HFFc6 (cell line): ENCODE results near the gene HIC1. TPM values are rescaled to one million over a fixed set of nuclear protein-coding genes. Genes with fewer than 3 reads are reported as not detected.

Experiments
- DNase-seq: peaks from one replicate; pipeline ENCODE4 v3.0.0-alpha.2; 2018
- H3K27ac Mint-ChIP-seq: 2 replicates; pipeline ENCODE4 v1.8.0; 2020; ENCODE audit warnings: mild to moderate bottlenecking, mixed read lengths
- H3K27me3 Mint-ChIP-seq: 2 replicates; pipeline ENCODE4 v1.8.0; 2021; ENCODE audit warnings: mild to moderate bottlenecking, moderate library complexity, mixed read lengths; ENCODE audit not compliant: insufficient read depth
- H3K36me3 Mint-ChIP-seq: 2 replicates; pipeline ENCODE4 v1.8.0; 2021; ENCODE audit warnings: low read depth, mixed read lengths
- H3K4me1 Mint-ChIP-seq: 2 replicates; pipeline ENCODE4 v1.8.0; 2020; ENCODE audit warnings: low read depth, mixed read lengths
- H3K4me3 Mint-ChIP-seq: 2 replicates; pipeline ENCODE4 v1.8.0; 2020; ENCODE audit warnings: mild to moderate bottlenecking, moderate library complexity, mixed read lengths
- H3K9me3 Mint-ChIP-seq: 2 replicates; pipeline ENCODE4 v1.8.0; 2020; ENCODE audit warnings: mild to moderate bottlenecking, mixed read lengths
- long read RNA-seq: library from polyadenylated mRNA; unstranded; transcript quantifications from one replicate; pipeline ENCODE4 v2.0.0, GENCODE V29; 2019
- total RNA-seq, 6 experiments: library from RNA; stranded (reverse); fragmentation: NEBNext Ultra II Directional; extraction: Animal tissue kit (Norgen Biotek cat#: 25700); gene quantifications; 2 replicates in 1 of 6; 3 replicates in 5 of 6; pipeline ENCODE4 v1.2.3, GENCODE V29; 2021
- TF ChIP-seq, protein P1 (sequence below): fragments of 200-600 bp; sonication (generic); IDR thresholded peaks from 2 replicates; pipeline ENCODE4 v1.5.0; 2021; ENCODE audit warnings: antibody characterized with exemption, mild to moderate bottlenecking

HIC1 gene, protein sequence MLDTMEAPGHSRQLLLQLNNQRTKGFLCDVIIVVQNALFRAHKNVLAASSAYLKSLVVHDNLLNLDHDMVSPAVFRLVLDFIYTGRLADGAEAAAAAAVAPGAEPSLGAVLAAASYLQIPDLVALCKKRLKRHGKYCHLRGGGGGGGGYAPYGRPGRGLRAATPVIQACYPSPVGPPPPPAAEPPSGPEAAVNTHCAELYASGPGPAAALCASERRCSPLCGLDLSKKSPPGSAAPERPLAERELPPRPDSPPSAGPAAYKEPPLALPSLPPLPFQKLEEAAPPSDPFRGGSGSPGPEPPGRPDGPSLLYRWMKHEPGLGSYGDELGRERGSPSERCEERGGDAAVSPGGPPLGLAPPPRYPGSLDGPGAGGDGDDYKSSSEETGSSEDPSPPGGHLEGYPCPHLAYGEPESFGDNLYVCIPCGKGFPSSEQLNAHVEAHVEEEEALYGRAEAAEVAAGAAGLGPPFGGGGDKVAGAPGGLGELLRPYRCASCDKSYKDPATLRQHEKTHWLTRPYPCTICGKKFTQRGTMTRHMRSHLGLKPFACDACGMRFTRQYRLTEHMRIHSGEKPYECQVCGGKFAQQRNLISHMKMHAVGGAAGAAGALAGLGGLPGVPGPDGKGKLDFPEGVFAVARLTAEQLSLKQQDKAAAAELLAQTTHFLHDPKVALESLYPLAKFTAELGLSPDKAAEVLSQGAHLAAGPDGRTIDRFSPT
- total RNA-seq, result 10 to 100 TPM; 42.7 to 51.9 (median 48.0) TPM
- long read RNA-seq, partial matches to known transcripts, result 0 of 3 reads
- long read RNA-seq, other reads (novel, unspliced or antisense), result 3 of 3 reads

DNA sequence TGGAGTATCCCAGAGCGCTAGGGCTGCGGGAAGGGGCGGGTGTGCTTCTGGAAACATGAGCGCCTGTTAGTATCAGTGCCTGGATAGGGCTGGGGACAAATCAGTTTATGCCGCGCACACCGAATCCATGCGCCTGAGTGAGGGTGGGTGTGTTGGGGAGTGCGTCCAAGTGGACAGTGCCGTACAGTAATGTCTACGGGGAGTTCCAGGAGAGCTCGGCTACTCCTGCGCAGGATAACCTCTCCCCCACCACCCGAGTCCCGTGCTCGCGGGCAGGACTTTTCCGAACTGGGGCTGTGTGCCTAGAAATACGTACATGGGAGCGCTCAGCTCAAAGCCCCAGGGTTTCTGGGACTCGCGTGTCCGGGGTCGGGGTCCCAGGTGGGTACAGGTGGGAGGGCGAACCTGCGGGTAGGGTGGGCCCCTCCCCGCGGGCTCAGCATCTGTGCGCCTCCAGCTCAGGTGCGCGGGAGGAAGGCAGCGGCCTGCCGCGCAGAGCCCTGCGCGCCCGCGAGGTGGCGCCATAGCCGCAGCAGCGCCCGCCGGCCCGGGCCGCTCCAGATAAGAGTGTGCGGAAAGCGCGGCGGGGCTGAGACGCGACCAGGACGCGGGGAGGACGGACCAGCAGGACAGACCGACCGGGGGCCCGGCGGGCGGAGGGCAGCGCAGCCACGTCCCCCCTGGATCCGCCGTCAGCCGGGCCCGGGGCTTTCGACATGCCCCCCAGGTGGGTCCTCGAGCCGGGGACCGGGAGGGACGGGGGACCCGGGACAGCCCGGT is at the start of gene HIC1:
Gene HIC1, plus strand, starts transcription at position 592 of the 780 bp plus-strand sequence. CDS start 1,588 bp downstream, outside the sequence.
- peak within 1 kb of the TSS; percentile 80 for H3K27ac Mint-ChIP-seq
- TF ChIP-seq, protein P1, sequence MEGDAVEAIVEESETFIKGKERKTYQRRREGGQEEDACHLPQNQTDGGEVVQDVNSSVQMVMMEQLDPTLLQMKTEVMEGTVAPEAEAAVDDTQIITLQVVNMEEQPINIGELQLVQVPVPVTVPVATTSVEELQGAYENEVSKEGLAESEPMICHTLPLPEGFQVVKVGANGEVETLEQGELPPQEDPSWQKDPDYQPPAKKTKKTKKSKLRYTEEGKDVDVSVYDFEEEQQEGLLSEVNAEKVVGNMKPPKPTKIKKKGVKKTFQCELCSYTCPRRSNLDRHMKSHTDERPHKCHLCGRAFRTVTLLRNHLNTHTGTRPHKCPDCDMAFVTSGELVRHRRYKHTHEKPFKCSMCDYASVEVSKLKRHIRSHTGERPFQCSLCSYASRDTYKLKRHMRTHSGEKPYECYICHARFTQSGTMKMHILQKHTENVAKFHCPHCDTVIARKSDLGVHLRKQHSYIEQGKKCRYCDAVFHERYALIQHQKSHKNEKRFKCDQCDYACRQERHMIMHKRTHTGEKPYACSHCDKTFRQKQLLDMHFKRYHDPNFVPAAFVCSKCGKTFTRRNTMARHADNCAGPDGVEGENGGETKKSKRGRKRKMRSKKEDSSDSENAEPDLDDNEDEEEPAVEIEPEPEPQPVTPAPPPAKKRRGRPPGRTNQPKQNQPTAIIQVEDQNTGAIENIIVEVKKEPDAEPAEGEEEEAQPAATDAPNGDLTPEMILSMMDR, result peak; percentile 99

DNA sequence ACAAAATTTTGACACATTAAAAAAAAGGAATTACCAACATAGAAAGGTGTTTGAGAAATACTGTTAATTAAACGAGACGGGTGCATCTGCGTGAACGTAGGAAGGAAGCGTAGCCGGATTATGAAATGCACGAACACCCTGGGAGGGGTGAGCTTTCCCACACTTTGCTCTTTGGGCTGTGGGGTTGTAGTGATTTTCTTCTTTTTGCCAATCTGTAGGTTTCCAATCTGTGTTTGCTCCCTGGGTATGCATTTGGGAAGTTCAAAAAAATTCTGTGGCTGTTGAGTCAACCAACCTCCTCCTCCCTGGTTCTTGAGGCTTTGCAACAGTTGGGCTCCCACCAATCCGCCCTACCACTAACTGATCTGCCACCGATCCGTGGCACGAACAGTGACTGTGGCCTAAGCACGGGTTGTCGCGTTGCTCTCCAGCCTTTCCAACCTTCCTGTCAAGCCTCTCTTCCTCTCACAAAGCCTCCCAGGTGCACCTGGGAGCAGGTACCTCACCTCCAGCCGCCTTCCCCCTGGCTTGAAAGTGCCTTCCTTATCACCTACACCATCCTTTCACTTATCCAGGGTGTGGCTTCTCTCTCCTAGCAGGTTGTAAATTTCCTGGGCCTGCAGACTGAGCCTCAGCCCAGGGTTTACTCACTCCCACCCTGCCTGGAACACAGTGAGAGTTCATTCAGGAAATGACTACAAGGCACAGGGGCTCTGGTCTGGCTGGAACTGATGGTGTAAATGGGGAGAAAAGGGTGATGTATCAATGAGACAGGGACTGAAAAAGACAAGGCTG is 46.4 kb upstream of the HIC1 start:
- no peak for DNase-seq
- H3K4me1 Mint-ChIP-seq, result peaks cover 17% of the 10 kb centered on the region

More for the DNA sequence above, at the start of gene HIC1:
- Mint-ChIP-seq H3K4me3 (peak within 1 kb of the TSS; percentile 82), H3K4me1 (peaks cover 12% of the 10 kb centered on the region), H3K27me3 (peaks cover 4% of the 10 kb centered on the region; the same call in 1 of the 2 replicates), H3K9me3 (no peaks in the 10 kb centered on the region), H3K36me3 (peaks cover 4% of the 10 kb centered on the region; the same call in 1 of the 2 replicates)
- peak; percentile 69 for DNase-seq

DNA sequence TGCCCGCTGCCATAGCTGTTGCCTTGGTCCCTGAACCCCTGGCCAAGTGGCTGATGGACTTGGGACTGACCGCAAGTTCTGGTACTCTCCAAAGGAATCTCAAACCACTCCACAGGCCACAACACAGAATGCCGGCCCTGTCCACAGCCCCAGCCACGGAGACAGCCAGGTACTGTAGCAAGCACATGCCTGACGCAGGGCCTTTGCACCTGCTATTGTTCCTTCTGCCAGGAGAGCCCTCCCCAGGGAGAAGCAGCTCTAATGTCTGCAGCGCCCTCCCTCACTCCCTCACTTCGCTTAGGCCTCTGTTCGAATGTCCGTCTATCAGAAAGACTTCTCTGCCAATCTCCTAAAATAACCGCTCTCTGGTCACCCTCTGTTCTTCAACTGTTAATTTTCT is 45.2 kb upstream of the HIC1 start:
- no peak for DNase-seq

More for the DNA sequence above, 46.4 kb upstream of the HIC1 start:
- H3K27ac Mint-ChIP-seq, result no peak overlapping the region
- H3K9me3 Mint-ChIP-seq, result peaks cover 5% of the 10 kb centered on the region; the same call in 1 of the 2 replicates
- no peak overlapping the region for H3K4me3 Mint-ChIP-seq
- no peaks in the 10 kb centered on the region; the same call in none of the 2 replicates for H3K27me3 Mint-ChIP-seq
- TF ChIP-seq, protein P1, result no peak
- no peaks in the 10 kb centered on the region for H3K36me3 Mint-ChIP-seq

DNA sequence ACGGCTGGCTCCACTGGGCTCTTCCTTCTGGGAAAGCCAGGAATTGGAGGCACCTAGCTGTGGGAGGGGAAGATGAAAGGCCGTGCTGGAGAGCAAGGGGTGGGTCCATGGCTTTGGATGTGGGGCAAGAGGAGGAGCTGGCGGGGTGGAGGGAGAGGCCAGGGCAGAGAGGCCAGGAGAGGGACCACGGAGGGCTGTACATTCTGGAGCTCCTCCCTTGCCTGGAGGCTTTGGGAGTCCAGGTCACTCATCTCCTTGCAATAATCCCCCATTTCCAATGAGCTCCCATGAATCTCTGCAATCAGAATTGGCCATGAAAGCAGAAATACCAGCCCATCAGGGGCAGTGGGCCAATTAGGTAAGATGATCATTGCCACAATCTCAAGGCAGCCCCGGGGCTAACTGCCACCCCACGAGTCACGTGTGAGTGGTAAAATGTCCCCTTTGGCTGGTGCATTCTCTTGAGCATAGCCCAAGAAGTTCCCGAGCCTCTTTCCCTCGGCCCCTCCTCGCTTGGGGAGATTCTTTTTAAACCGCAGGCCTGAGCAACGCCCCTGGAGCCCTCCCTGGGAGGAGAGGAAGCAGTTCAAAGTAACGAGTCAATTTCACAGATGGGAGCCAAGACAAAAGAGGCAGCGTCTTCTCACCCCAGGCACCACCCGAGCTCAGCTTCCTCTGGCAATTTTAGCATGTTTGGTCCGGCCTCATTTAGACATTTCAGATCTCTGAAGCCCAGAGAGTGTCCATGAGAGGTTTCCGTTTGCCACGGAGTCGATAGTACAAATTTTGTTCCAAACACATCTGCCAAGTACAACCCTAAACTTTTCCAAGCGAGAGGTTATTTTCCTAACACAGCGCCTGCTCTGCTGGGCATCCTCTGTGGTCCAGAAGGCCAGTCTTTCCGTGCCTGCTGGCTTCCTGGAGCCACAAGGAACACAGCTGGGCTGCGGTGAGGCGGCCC is 43.2 kb upstream of the HIC1 start:
- H3K27ac Mint-ChIP-seq, result peak overlapping the region; percentile 68
- DNase-seq, result peak; percentile 38

More for the DNA sequence above, 45.2 kb upstream of the HIC1 start:
- Mint-ChIP-seq H3K27me3 (peaks cover 6% of the 10 kb centered on the region), H3K4me3 (no peak overlapping the region), H3K36me3 (no peaks in the 10 kb centered on the region), H3K4me1 (peaks cover 17% of the 10 kb centered on the region), H3K27ac (no peak overlapping the region), H3K9me3 (peaks cover 5% of the 10 kb centered on the region; the same call in 1 of the 2 replicates)
- TF ChIP-seq, protein P1, result no peak

More for the DNA sequence above, 43.2 kb upstream of the HIC1 start:
- Mint-ChIP-seq H3K9me3 (peaks cover 5% of the 10 kb centered on the region; the same call in 1 of the 2 replicates), H3K36me3 (no peaks in the 10 kb centered on the region), H3K4me1 (peaks cover 17% of the 10 kb centered on the region), H3K27me3 (peaks cover 13% of the 10 kb centered on the region), H3K4me3 (peak overlapping the region; percentile 48)
- TF ChIP-seq, protein P1, result no peak
